Midbrain (tissue), 1 donor: ENCODE measurements around the gene MAG.

Experiments
- DNase-seq: peaks from one replicate; lab custom pipeline; 2025; lab: John Stamatoyannopoulos, UW

Gene MAG

GRCh38 chr19:35363001-35363590, 71.1 kb downstream of the MAG start:
- no peak for DNase-seq
